GM12878 (cell line): Measurements from ENCODE around the gene IL36B. TPM values are rescaled to one million over a fixed set of nuclear protein-coding genes. Genes with fewer than 3 reads are reported as not detected.

Experiments
- ATAC-seq: fragments of 200-7000 bp; cut with Tn5 transposase; 3 replicates; pipeline ENCODE4 v1.9.1; 2020; ENCODE audit warnings: mild to moderate bottlenecking, moderate library complexity
- BruUV-seq: library from RNA; stranded (reverse); fragments of 400-500 nt; replicated peaks from 2 replicates; lab custom pipeline; 2021; lab: Mats Ljungman, UMichigan
- CTCF ChIA-PET: fragments of 300-600 bp; sonication (Branson Sonifier 250); formaldehyde crosslinking; extraction: SDS; loops from one replicate; lab custom pipeline; 2021; ENCODE audit warnings: inconsistent platforms; lab: Yijun Ruan, JAX
- POLR2A ChIA-PET: fragments of 350-600 bp; formaldehyde crosslinking; extraction: SDS; loops from one replicate; lab custom pipeline; 2021; ENCODE audit warnings: inconsistent platforms; lab: Charles Lee
- RAD21 ChIA-PET: fragments of 300-600 bp; sonication (Branson Sonifier 250); formaldehyde crosslinking; loops from one replicate; lab custom pipeline; 2023; ENCODE audit warnings: antibody characterized with exemption; ENCODE audit not compliant: unreplicated experiment; lab: Charles Lee
- SMC1A ChIA-PET: fragments of 300-600 bp; sonication (Branson Sonifier 250); formaldehyde crosslinking; loops from one replicate; lab custom pipeline; 2023; ENCODE audit not compliant: unreplicated experiment, uncharacterized antibody; lab: Charles Lee
- DNase-seq: peaks from one replicate; pipeline ENCODE4 v3.0.0-alpha.2; 2011; ENCODE audit warnings: low read depth, low spot score
- FAIRE-seq: peaks from 3 replicates; lab custom pipeline; 2011; peaks lifted over from hg19 to GRCh38; lab: Jason Lieb, UNC
- H2AFZ ChIP-seq: 2 replicates; pipeline ENCODE4 v1.6.0; 2011; ENCODE audit warnings: low read depth, low read length, control low read depth; ENCODE audit not compliant: control insufficient read depth
- H3K27ac ChIP-seq: 2 replicates; pipeline ENCODE4 v1.5.1; 2011; ENCODE audit warnings: control low read depth; ENCODE audit not compliant: control insufficient read depth, insufficient read depth
- H3K27me3 ChIP-seq, 2 experiments: replicated peaks in 1 of 2; 2 replicates each; pipeline versions ENCODE4 v1.6.0 to v1.6.1; 2011; ENCODE audit warnings: low read length in 1 of 2; ENCODE audit not compliant: control insufficient read depth in 2 of 2, insufficient read depth in 2 of 2
- H3K36me3 ChIP-seq, 2 experiments: 2 replicates each; pipeline ENCODE4 v1.5.1; 2011; ENCODE audit warnings: low read length in 1 of 2; ENCODE audit not compliant: control insufficient read depth in 2 of 2, insufficient read depth in 2 of 2
- H3K4me1 ChIP-seq: 2 replicates; pipeline ENCODE4 v1.6.1; 2011; ENCODE audit warnings: mild to moderate bottlenecking, low read length, moderate library complexity, mixed read lengths; ENCODE audit not compliant: control insufficient read depth, insufficient read depth
- H3K4me2 ChIP-seq: 2 replicates; pipeline ENCODE4 v1.6.0; 2011; ENCODE audit warnings: control low read depth; ENCODE audit not compliant: control insufficient read depth, insufficient read depth
- H3K4me3 ChIP-seq: fragments of 200-600 bp; sonication (generic); 2 replicates; pipeline ENCODE4 v1.5.1; 2016
- H3K79me2 ChIP-seq: 2 replicates; pipeline ENCODE4 v1.6.0; 2011; ENCODE audit warnings: low read length; ENCODE audit not compliant: control insufficient read depth, insufficient read depth
- H3K9ac ChIP-seq: 2 replicates; pipeline ENCODE4 v1.8.0; 2011; ENCODE audit warnings: low read length, control low read depth, mixed read lengths; ENCODE audit not compliant: control insufficient read depth, insufficient read depth
- H3K9me3 ChIP-seq: replicated peaks from 3 replicates; pipeline ENCODE4 v1.5.1; 2011; ENCODE audit warnings: mild to moderate bottlenecking, low read length; ENCODE audit not compliant: control insufficient read depth, insufficient read depth
- H4K20me1 ChIP-seq: 2 replicates; pipeline ENCODE4 v1.6.0; 2011; ENCODE audit not compliant: control insufficient read depth, insufficient read depth
- BRCA1 ChIP-seq: IDR thresholded peaks from 2 replicates; pipeline ENCODE4 v1.6.1; 2011; ENCODE audit warnings: low read depth, low read length, improper control_type of control experiment
- CBX5 ChIP-seq: sonication (generic); IDR thresholded peaks from 2 replicates; pipeline ENCODE4 v1.6.1; 2016; ENCODE audit warnings: low read depth, moderate library complexity, mild to moderate bottlenecking, inconsistent platforms
- CEBPB ChIP-seq, 2 experiments: fragments of 150-350 bp in 1 of 2; IDR thresholded peaks; 2 replicates each; pipeline ENCODE4 v1.6.1; 2012 to 2014; ENCODE audit warnings: low read depth in 2 of 2, low read length in 2 of 2, borderline replicate concordance in 1 of 2, inconsistent platforms in 1 of 2
- EED ChIP-seq: sonication (generic); IDR thresholded peaks from 2 replicates; pipeline ENCODE4 v1.6.1; 2016; ENCODE audit warnings: antibody characterized with exemption, low read depth
- ESRRA ChIP-seq: IDR thresholded peaks from 2 replicates; pipeline ENCODE4 v1.6.1; 2012; ENCODE audit warnings: mild to moderate bottlenecking, low read length, improper control_type of control experiment
- FOS ChIP-seq: IDR thresholded peaks from 3 replicates; pipeline ENCODE4 v1.6.1; 2011; ENCODE audit warnings: borderline replicate concordance; ENCODE audit not compliant: insufficient read length; ENCODE audit errors: extremely low read depth
- GABPA ChIP-seq: IDR thresholded peaks from 2 replicates; pipeline ENCODE4 v1.6.1; 2014; ENCODE audit warnings: antibody characterized with exemption, low read depth, mild to moderate bottlenecking, inconsistent platforms
- MEF2A ChIP-seq: IDR thresholded peaks from 2 replicates; pipeline ENCODE4 v1.6.1; 2011; ENCODE audit warnings: low read depth, mild to moderate bottlenecking, low read length, moderate library complexity; ENCODE audit not compliant: insufficient read depth
- RAD51 ChIP-seq: fragments of 450-650 bp; IDR thresholded peaks from 2 replicates; pipeline ENCODE4 v1.6.1; 2016; ENCODE audit warnings: moderate library complexity, mild to moderate bottlenecking, inconsistent platforms
- SIN3A ChIP-seq: IDR thresholded peaks from 2 replicates; pipeline ENCODE4 v1.6.1; 2012; ENCODE audit warnings: low read depth, low read length, improper control_type of control experiment
- SMAD5 ChIP-seq: IDR thresholded peaks from 2 replicates; pipeline ENCODE4 v1.6.1; 2016; ENCODE audit warnings: antibody characterized with exemption, low read depth
- SRF ChIP-seq, 2 experiments: IDR thresholded peaks; 2 replicates each; pipeline ENCODE4 v1.6.1; 2011; ENCODE audit warnings: low read depth in 2 of 2, low read length in 2 of 2, mild to moderate bottlenecking in 1 of 2, moderate library complexity in 1 of 2
- TCF12 ChIP-seq: IDR thresholded peaks from 2 replicates; pipeline ENCODE4 v1.6.1; 2011; ENCODE audit warnings: low read depth, mild to moderate bottlenecking, low read length
- WGBS: methylation state at CpG from one replicate; pipeline ENCODE4 v1.1.6; 2016; ENCODE audit warnings: low lambda C conversion rate; ENCODE audit not compliant: insufficient replicate concordance, insufficient coverage; ENCODE audit errors: missing lambda C conversion rate; 5-methylcytosine and 5-hydroxymethylcytosine counted together
- in situ Hi-C: fragments of 300-500 bp; cut with MboI; formaldehyde crosslinking; loops from 9 replicates; pipeline ENCODE4 v1.14.3; 2018; ENCODE audit warnings: mixed read lengths
- intact Hi-C: fragments of 100-400 bp; cut with micrococcal nuclease; formaldehyde crosslinking; loops from one replicate; pipeline ENCODE4 v1.14.2; 2022; ENCODE audit not compliant: unreplicated experiment
- polyA plus RNA-seq, 11 experiments: library from polyadenylated mRNA; depleted of rRNA in 4 of 11; unstranded in 6 of 11; stranded (reverse) in 5 of 11; fragments of >200 nt; fragmentation: Nextera tagmentation in 4 of 11; fragmentation: Illumina TruSeq in 1 of 11; extraction: Ambion mirVana in 4 of 11; extraction: Trizol in 1 of 11; gene quantifications; 1 replicate in 1 of 11; 2 replicates in 10 of 11; pipeline versions ENCODE4 v1.2.1 to v1.2.3, GENCODE V29; 2011 to 2016; ENCODE audit warnings: inconsistent platforms in 2 of 11, missing spikeins in 2 of 11, low read depth in 1 of 11
- total RNA-seq, 4 experiments: library from RNA; depleted of rRNA in 3 of 4; stranded (reverse); fragments of >200 nt in 3 of 4; fragmentation: Illumina TruSeq in 1 of 4; extraction: Trizol in 1 of 4; gene quantifications; 2 replicates each; pipeline versions ENCODE4 v1.2.1 to v1.2.3, GENCODE V29; 2013 to 2021
- TF ChIP-seq, protein P1 (sequence below): fragments of 450-650 bp; IDR thresholded peaks from 2 replicates; pipeline ENCODE4 v1.6.1; 2017; ENCODE audit warnings: mild to moderate bottlenecking, low read depth, inconsistent platforms; ENCODE audit not compliant: poor library complexity, severe bottlenecking

IL36B gene
- total and polyA plus RNA-seq, 10 of the 15 experiments (the other 5 are each of a cell fraction or from before 2014, with no cell fraction given) = not detected

DNA sequence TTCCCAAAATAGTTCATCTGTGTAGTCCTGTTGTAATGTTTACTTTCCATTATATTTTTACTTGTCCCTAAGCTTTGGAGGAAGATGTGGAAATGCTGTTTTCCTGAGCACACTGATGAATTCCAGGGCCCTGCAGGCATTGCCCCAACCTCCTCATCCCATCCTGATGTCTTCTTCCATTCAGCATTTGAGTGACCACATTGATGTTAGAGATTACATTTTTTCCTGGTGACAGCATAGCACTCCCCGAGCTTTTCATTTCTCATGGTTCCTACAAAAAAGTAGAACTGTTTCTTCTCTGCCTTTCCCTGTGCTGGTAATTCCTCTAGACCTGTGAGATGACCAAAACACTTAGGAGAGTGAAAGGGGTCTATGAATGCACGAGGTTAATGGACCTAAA, 42.6 kb downstream of the IL36B start (continued):
- no peak for TF ChIP-seq GABPA

DNA sequence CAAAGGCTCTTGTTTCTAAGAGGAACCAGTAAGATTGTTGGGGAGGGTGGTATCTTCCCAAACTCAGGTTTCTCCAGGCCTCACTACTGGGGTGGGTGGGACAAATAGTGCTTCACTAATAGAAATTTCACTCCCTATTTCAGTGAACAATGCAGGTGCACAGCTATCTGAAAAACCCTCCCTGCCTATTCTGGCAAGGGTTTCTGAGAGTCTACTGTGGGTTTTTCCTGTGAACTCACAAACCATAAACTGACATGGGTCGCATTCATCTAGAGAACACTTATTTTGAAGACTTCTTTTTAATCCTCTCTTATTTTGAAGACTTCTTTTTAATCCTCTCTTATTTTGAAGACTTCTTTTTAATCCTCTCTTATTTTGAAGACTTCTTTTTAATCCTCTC, 43.0 kb downstream of the IL36B start:
- Histone ChIP-seq H3K4me1 (no peaks in the 10 kb centered on the region), H3K4me2 (no peak overlapping the region), H3K9me3 (no peaks in the 10 kb centered on the region), H3K79me2 (no peaks in the 10 kb centered on the region), H3K27me3 (no peaks in the 10 kb centered on the region; a peak in 1 of 4 replicates), H4K20me1 (no peaks in the 10 kb centered on the region), H3K9ac (no peak overlapping the region)
- BruUV-seq = no TSS peak
- intact Hi-C loops = no loop called here
- 6% methylated on average over 1 of the region's 1 CpG for WGBS
- DNase-seq = no peak
- CTCF ChIA-PET = no interaction called here
- POLR2A ChIA-PET = no interaction called here
- no peak for ATAC-seq
- in situ Hi-C loops = no loop called here
- TF ChIP-seq FOS = no peak
- no peak for TF ChIP-seq BRCA1
- TF ChIP-seq SIN3A = no peak
- no peak for TF ChIP-seq TCF12
- TF ChIP-seq, all 136 proteins: peak for 0
- ChIA-PET SMC1A (no interaction called here), RAD21 (no interaction called here)
- no peak overlapping the region for H3K27ac ChIP-seq
- H3K36me3 ChIP-seq = no peaks in the 10 kb centered on the region
- no peak overlapping the region for H2AFZ ChIP-seq
- H3K4me3 ChIP-seq = no peak overlapping the region
- no peak for FAIRE-seq

DNA sequence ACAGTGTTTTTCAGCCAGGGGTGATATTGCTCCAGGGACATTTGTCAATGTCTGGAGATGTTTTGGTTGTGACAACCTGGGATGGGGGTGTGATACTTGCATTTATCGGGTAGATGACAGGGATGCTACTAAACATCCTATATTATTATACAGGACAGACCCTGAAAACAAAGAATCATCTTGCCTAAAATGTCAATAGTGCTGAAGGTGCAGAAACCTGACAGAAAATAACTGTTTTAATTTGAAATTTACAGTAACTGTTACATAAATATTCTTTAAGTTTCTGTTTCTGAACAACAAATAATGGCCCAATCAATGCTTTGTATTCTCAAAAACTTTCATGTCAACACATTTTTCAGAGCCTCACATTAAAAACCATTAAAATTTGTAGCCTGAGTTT, 45.4 kb downstream of the IL36B start:
- POLR2A ChIA-PET = no interaction called here
- DNase-seq = no peak
- Histone ChIP-seq H3K9ac (no peak overlapping the region), H3K4me2 (no peak overlapping the region), H4K20me1 (no peaks in the 10 kb centered on the region), H2AFZ (no peak overlapping the region), H3K27me3 (no peaks in the 10 kb centered on the region; a peak in 1 of 4 replicates), H3K9me3 (no peaks in the 10 kb centered on the region; the same call in 1 of the 3 replicates), H3K79me2 (no peaks in the 10 kb centered on the region), H3K4me3 (no peak overlapping the region), H3K27ac (no peak overlapping the region), H3K4me1 (no peaks in the 10 kb centered on the region), H3K36me3 (no peaks in the 10 kb centered on the region)
- WGBS = 75% methylated on average over 1 of the region's 1 CpG
- BruUV-seq = no TSS peak
- SMC1A ChIA-PET = no interaction called here
- TF ChIP-seq RAD51 (no peak), MEF2A (no peak), ESRRA (no peak), SRF (IDR thresholded peaks at IDR 0.05; ENCODE audit: low read depth in 2 of 2, low read length in 2 of 2) (no peak), EED (no peak), CBX5 (no peak), SMAD5 (no peak), CEBPB (IDR thresholded peaks at IDR 0.05; ENCODE audit: borderline replicate concordance in 1 of 2, low read depth in 2 of 2, low read length in 2 of 2) (no peak)
- TF ChIP-seq, protein P1, sequence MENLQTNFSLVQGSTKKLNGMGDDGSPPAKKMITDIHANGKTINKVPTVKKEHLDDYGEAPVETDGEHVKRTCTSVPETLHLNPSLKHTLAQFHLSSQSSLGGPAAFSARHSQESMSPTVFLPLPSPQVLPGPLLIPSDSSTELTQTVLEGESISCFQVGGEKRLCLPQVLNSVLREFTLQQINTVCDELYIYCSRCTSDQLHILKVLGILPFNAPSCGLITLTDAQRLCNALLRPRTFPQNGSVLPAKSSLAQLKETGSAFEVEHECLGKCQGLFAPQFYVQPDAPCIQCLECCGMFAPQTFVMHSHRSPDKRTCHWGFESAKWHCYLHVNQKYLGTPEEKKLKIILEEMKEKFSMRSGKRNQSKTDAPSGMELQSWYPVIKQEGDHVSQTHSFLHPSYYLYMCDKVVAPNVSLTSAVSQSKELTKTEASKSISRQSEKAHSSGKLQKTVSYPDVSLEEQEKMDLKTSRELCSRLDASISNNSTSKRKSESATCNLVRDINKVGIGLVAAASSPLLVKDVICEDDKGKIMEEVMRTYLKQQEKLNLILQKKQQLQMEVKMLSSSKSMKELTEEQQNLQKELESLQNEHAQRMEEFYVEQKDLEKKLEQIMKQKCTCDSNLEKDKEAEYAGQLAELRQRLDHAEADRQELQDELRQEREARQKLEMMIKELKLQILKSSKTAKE = no peak
- RAD21 ChIA-PET = no interaction called here
- ATAC-seq = no peak
- in situ Hi-C loops (no loop called here), intact Hi-C loops (no loop called here)
- FAIRE-seq = no peak
- CTCF ChIA-PET = no interaction called here
